T-helper 1 cell treated with Interleukin-12 subunit alpha and Interleukin-12 subunit beta and Interleukin-4 antibody, amounts not matched to agents 30 μg/mL and 1 μg/mL, for 36 hours (primary cell): Measurements from ENCODE around the gene NOL4L.

Experiments
- H3K27ac Mint-ChIP-seq: one replicate; pipeline ENCODE4 v1.8.0; 2021; ENCODE audit warnings: mild to moderate bottlenecking, mixed read lengths
- H3K27me3 Mint-ChIP-seq: one replicate; pipeline ENCODE4 v1.8.0; 2021; ENCODE audit warnings: low read depth, mixed read lengths
- H3K36me3 Mint-ChIP-seq: one replicate; pipeline ENCODE4 v1.8.0; 2021; ENCODE audit warnings: low read depth, mixed read lengths
- H3K4me1 Mint-ChIP-seq: one replicate; pipeline ENCODE4 v1.8.0; 2021; ENCODE audit warnings: low read depth, mixed read lengths
- H3K4me3 Mint-ChIP-seq: one replicate; pipeline ENCODE4 v1.8.0; 2021; ENCODE audit warnings: mild to moderate bottlenecking, moderate library complexity, mixed read lengths
- H3K9me3 Mint-ChIP-seq: one replicate; pipeline ENCODE4 v1.8.0; 2021; ENCODE audit warnings: mixed read lengths

NOL4L gene

GRCh38 chr20:32542259-32542615 lies 42.9 kb downstream of the NOL4L start:
- Mint-ChIP-seq H3K36me3 (peaks cover 8% of the 10 kb centered on the region), H3K27ac (peak overlapping the region; percentile 71), H3K27me3 (no peaks in the 10 kb centered on the region), H3K4me3 (no peak overlapping the region), H3K9me3 (no peaks in the 10 kb centered on the region), H3K4me1 (peaks cover 53% of the 10 kb centered on the region)

GRCh38 chr20:32541323-32542258 lies 43.5 kb downstream of the NOL4L start:
- peaks cover 8% of the 10 kb centered on the region for H3K36me3 Mint-ChIP-seq
- no peaks in the 10 kb centered on the region for H3K27me3 Mint-ChIP-seq
- peaks cover 53% of the 10 kb centered on the region for H3K4me1 Mint-ChIP-seq
- no peak overlapping the region for H3K4me3 Mint-ChIP-seq
- no peaks in the 10 kb centered on the region for H3K9me3 Mint-ChIP-seq
- H3K27ac Mint-ChIP-seq = peak overlapping the region; percentile 96

GRCh38 chr20:32539817-32540675 lies 45.1 kb downstream of the NOL4L start:
- H3K4me1 Mint-ChIP-seq = peaks cover 63% of the 10 kb centered on the region
- no peaks in the 10 kb centered on the region for H3K27me3 Mint-ChIP-seq
- peak overlapping the region; percentile 74 for H3K4me3 Mint-ChIP-seq
- no peaks in the 10 kb centered on the region for H3K9me3 Mint-ChIP-seq
- peak overlapping the region; percentile 96 for H3K27ac Mint-ChIP-seq
- H3K36me3 Mint-ChIP-seq = peaks cover 8% of the 10 kb centered on the region

- Mint-ChIP-seq H3K4me1 (peaks cover 65% of the 10 kb centered on the region), H3K4me3 (peak overlapping the region; percentile 74), H3K27me3 (no peaks in the 10 kb centered on the region), H3K9me3 (no peaks in the 10 kb centered on the region), H3K27ac (peak overlapping the region; percentile 96), H3K36me3 (peaks cover 8% of the 10 kb centered on the region)
Measured at GRCh38 chr20:32539026-32539816, 45.9 kb downstream of the NOL4L start.

- Mint-ChIP-seq H3K36me3 (peaks cover 10% of the 10 kb centered on the region), H3K4me1 (peaks cover 67% of the 10 kb centered on the region), H3K4me3 (peak overlapping the region; percentile 63), H3K27ac (peak overlapping the region; percentile 96), H3K27me3 (no peaks in the 10 kb centered on the region), H3K9me3 (no peaks in the 10 kb centered on the region)
Measured at GRCh38 chr20:32538526-32538939, 46.6 kb downstream of the NOL4L start.

- H3K4me1 Mint-ChIP-seq = peaks cover 71% of the 10 kb centered on the region
- H3K27ac Mint-ChIP-seq = peak overlapping the region; percentile 97
- H3K27me3 Mint-ChIP-seq = no peaks in the 10 kb centered on the region
- H3K36me3 Mint-ChIP-seq = peaks cover 9% of the 10 kb centered on the region
- H3K4me3 Mint-ChIP-seq = peak overlapping the region; percentile 91
- no peaks in the 10 kb centered on the region for H3K9me3 Mint-ChIP-seq
Measured at GRCh38 chr20:32537657-32538525, 47.2 kb downstream of the NOL4L start.

GRCh38 chr20:32536851-32537656 lies 48.1 kb downstream of the NOL4L start:
- Mint-ChIP-seq H3K4me1 (peaks cover 73% of the 10 kb centered on the region), H3K4me3 (peak overlapping the region; percentile 91), H3K9me3 (no peaks in the 10 kb centered on the region), H3K27ac (peak overlapping the region; percentile 97), H3K36me3 (peaks cover 6% of the 10 kb centered on the region), H3K27me3 (no peaks in the 10 kb centered on the region)

- no peaks in the 10 kb centered on the region for H3K9me3 Mint-ChIP-seq
- H3K27ac Mint-ChIP-seq = peak overlapping the region; percentile 92
- H3K27me3 Mint-ChIP-seq = no peaks in the 10 kb centered on the region
- peaks cover 8% of the 10 kb centered on the region for H3K36me3 Mint-ChIP-seq
- peak overlapping the region; percentile 85 for H3K4me3 Mint-ChIP-seq
- H3K4me1 Mint-ChIP-seq = peaks cover 77% of the 10 kb centered on the region
Measured at GRCh38 chr20:32535953-32536823, 48.9 kb downstream of the NOL4L start.

GRCh38 chr20:32535316-32535952 lies 49.7 kb downstream of the NOL4L start:
- Mint-ChIP-seq H3K9me3 (no peaks in the 10 kb centered on the region), H3K4me3 (peak overlapping the region; percentile 85), H3K36me3 (peaks cover 10% of the 10 kb centered on the region), H3K4me1 (peaks cover 72% of the 10 kb centered on the region), H3K27me3 (no peaks in the 10 kb centered on the region), H3K27ac (peak overlapping the region; percentile 92)

GRCh38 chr20:32534661-32535240 lies 50.4 kb downstream of the NOL4L start:
- Mint-ChIP-seq H3K36me3 (peaks cover 10% of the 10 kb centered on the region), H3K4me3 (peak overlapping the region; percentile 85), H3K27ac (peak overlapping the region; percentile 92), H3K4me1 (peaks cover 67% of the 10 kb centered on the region), H3K27me3 (no peaks in the 10 kb centered on the region), H3K9me3 (no peaks in the 10 kb centered on the region)

- no peaks in the 10 kb centered on the region for H3K27me3 Mint-ChIP-seq
- H3K27ac Mint-ChIP-seq = peak overlapping the region; percentile 92
- peak overlapping the region; percentile 85 for H3K4me3 Mint-ChIP-seq
- peaks cover 7% of the 10 kb centered on the region for H3K36me3 Mint-ChIP-seq
- H3K9me3 Mint-ChIP-seq = no peaks in the 10 kb centered on the region
- H3K4me1 Mint-ChIP-seq = peaks cover 66% of the 10 kb centered on the region
Measured at GRCh38 chr20:32533732-32534131, 51.4 kb downstream of the NOL4L start.
